Mucosa of gallbladder (tissue), 1 donor: ENCODE results near the gene TLN1. TPM values are rescaled to one million over a fixed set of nuclear protein-coding genes. Genes with fewer than 3 reads are reported as not detected.

Experiments used
- DNase-seq: peaks from one replicate; pipeline ENCODE4 v3.0.0-alpha.2; 2020; ENCODE audit warnings: low spot score
- total RNA-seq: library from RNA; stranded (reverse); gene quantifications from one replicate; pipeline ENCODE4 v1.2.1, GENCODE V29; 2021
- donor health status: DM: no; HTN: no; CAD: no.

TLN1 gene
- total RNA-seq, 1 donor from 2014 or later = 482 TPM

- DNase-seq = no peak
These were observed 46.5 kb downstream of the TLN1 start for GRCh38 chr9:35685506-35685905.

- DNase-seq = no peak
These were observed 47.1 kb downstream of the TLN1 start for GRCh38 chr9:35684921-35685320.

- DNase-seq = no peak
These were observed 48.7 kb downstream of the TLN1 start for GRCh38 chr9:35683323-35683722.

GRCh38 chr9:35682520-35683315, 49.3 kb downstream of the TLN1 start:
- DNase-seq = no peak

GRCh38 chr9:35682051-35682450, 49.9 kb downstream of the TLN1 start:
- no peak for DNase-seq

GRCh38 chr9:35681341-35682002, 50.5 kb downstream of the TLN1 start:
- DNase-seq = no peak

- no peak for DNase-seq
These were observed 51.5 kb downstream of the TLN1 start for GRCh38 chr9:35680331-35681105.

GRCh38 chr9:35679766-35680330, 52.1 kb downstream of the TLN1 start:
- DNase-seq = no peak

- DNase-seq = no peak
These were observed 52.9 kb downstream of the TLN1 start for GRCh38 chr9:35679091-35679490.

GRCh38 chr9:35675732-35676392, 56.1 kb downstream of the TLN1 start:
- DNase-seq = peak; percentile 45

- DNase-seq = no peak
These were observed 56.8 kb downstream of the TLN1 start for GRCh38 chr9:35675204-35675603.

- DNase-seq = no peak
These were observed 58.0 kb downstream of the TLN1 start for GRCh38 chr9:35674025-35674361.

- peak; percentile 87 for DNase-seq
These were observed 58.6 kb downstream of the TLN1 start, which contains the start of gene CA9 for GRCh38 chr9:35673132-35674024. Gene CA9, plus strand, starts transcription at chr9:35673928. Its CDS starts 32 bp downstream, at chr9:35673960.

- peak; percentile 92 for DNase-seq
These were observed 62.5 kb downstream of the TLN1 start for GRCh38 chr9:35669331-35670145.

GRCh38 chr9:35667939-35668338, 64.1 kb downstream of the TLN1 start:
- DNase-seq = no peak

- no peak for DNase-seq
These were observed 65.4 kb downstream of the TLN1 start for GRCh38 chr9:35666549-35666948.

- no peak for DNase-seq
These were observed 66.0 kb downstream of the TLN1 start for GRCh38 chr9:35666045-35666444.

GRCh38 chr9:35665471-35665818, 66.5 kb downstream of the TLN1 start:
- no peak for DNase-seq

GRCh38 chr9:35664531-35665470, 67.2 kb downstream of the TLN1 start, which contains the start of gene ARHGEF39:
Gene ARHGEF39, minus strand, starts transcription at chr9:35665195. Its CDS starts 26 bp downstream, at chr9:35665169.
- peak; percentile 82 for DNase-seq
